Bone marrow (tissue), 2 donors: ENCODE measurements around the gene CNGB1.
"Not testable (repeated sequence)": the region's sequence is repeated elsewhere in the genome, so short reads cannot be mapped to it uniquely, and the experiment has no call there.

ENCODE experiments used
- DNase-seq, 2 donors: peaks; one replicate each; lab custom pipeline; 2025; lab: John Stamatoyannopoulos, UW

The CNGB1 gene

DNA sequence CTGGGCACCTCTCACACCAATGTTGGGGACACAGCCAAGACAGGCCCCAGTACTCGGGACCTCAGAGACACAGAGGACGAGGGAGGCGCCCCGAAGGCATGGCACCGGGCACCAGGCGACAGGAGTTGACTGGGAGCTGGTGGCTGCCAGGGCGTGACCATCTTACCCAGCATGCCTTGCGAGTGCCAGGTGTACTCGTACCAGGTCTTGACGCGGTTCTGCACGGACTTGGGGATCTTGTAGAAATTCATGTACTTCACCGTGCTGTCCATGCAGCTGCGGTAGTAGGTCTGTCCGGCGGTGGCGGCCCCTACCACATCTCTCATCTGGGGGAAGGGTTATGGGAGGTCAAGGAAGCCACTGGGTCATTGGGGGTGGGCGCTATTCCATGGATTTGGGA, 67.3 kb downstream of the CNGB1 start:
- no peak for DNase-seq

DNA sequence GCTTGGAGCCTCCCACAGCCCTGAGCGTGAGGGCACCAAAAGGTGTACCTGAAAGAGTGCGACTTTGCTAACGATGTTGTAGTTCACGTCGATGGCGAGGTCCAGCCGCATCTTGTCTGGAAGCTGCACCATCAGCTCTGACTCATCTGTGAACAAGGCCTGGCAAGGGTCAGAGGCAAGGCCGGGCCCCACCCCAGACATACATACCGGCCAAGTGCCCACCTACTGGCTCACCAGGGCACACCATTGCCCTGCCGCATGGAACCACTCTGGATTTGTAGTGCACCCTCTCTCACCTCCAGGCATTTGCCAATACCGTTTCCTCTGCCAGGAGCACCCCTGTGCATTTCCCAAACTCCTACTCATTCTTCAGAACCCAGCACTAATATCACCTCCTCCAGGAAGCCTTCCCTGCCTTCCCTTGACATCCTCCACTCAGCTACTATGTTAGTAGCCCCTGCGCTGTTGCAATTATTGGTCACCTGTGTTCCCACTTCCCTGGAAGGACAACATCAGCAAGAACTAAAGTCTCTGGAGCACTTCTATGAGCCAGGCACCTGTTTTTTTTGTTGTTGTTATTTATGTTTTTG, 69.4 kb downstream of the CNGB1 start:
- DNase-seq: no peak

DNA sequence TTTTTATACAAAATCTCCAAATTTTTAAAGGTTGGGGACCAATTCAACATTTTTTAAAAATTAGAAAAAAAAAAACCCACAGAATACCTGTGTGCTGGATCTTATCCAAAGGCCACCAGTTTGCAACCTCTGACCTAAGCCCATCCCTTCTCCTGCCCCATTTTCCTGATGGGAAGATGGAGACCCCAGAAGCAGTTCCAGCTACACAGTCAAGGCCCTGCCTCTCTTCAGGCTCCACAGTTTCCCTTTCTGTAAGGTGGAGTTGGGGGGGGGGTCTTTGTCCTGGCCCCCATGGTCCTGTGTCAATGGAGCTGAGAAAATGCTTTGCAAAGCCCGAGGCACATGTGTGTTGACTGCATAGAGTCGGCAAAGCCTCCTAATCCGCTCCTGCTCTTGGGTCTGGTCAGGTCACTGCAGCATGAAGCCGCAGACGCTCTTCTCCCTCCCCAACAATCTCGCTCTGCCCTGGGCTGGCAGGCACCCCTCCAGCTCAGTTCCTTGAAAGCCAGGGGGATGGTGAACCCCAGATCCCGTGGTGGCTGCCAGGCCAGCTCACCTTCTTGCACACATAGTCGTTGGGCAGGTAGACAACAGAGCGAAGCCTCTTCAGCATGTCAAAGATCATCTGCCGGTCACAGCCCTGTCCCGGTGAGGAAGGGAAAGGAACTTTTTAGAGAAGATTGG, 70.0 kb downstream of the CNGB1 start:
- no peak for DNase-seq

DNA sequence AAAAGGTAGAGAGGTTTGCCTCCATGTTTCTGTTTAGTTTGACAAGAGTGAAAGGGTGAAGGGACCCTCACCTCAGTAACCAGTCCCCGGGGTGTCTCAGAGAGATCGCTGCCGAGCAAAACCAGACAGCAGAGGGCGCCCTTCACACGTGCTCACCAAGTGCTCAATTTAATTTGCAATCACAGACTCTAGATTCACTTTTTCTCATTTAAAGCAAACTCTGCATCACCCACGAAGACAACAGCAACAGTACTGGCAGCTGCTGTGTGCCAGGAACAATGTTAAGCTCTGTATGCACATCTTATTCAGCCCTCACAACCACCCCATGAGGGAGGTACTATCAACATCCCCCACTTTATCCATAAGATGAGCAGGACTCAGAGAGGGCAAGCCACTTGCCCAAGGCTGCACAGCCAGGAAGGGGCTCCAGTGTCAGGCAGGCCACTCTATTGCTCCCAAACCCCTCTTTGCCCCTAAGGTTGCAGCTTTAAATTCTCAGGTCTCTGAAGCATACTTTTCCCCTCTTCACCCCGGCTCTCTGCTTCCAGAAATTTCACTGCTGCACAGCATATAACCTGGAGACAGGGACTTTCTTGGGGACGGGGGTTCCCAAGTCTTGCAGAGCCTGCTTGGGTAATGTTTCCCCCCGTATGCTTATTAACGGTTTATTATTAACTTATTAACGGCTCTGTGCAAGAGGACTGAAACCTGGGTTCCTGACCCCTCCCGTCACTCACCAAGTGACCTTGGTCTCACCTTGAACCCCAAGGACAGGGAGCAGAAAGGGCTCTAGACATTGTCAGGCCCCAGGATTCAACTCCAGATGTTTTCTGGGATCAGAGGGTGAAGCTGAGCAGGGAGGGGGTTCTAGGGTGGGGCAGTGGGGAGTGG, 70.9 kb downstream of the CNGB1 start:
- DNase-seq: peak; percentile 46 to 55

DNA sequence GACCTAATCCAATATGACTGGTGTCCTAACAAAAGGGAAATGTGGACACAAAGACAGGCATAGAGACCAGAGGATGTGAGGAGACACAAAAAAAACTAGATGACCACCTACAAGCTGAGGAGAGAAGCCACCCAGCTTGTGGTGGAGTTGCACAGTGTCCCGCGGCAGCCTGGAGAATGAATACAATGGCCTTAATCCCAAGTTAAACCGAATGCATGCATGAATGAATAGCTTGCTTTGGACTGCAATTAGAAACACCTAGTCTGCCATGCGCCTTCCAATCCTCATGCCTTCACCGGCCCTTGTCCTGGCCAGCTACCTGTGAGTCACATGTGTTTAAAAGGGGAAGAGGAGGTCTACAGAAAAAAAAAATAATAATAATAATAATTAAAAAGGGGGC, 72.0 kb downstream of the CNGB1 start:
- DNase-seq: no peak

DNA sequence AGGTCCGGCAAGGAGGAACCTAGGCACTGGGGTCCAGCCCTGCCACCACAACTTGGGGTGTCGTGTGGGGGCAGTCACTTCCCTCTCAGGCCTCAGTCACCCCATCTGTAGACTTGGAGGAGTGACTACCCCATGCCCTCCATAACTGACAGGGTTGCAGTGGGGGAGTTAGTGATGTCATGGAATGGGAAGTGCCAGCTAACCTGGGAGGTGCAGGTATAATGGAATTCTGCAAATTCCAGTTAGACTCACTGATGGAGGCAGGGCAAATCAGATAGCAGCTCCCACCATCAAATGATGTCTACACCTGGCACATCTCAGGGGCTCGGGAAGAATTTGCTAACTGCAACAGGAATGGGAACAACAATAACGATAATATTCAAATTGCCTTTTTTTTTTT, 72.9 kb downstream of the CNGB1 start:
- DNase-seq: no peak

DNA sequence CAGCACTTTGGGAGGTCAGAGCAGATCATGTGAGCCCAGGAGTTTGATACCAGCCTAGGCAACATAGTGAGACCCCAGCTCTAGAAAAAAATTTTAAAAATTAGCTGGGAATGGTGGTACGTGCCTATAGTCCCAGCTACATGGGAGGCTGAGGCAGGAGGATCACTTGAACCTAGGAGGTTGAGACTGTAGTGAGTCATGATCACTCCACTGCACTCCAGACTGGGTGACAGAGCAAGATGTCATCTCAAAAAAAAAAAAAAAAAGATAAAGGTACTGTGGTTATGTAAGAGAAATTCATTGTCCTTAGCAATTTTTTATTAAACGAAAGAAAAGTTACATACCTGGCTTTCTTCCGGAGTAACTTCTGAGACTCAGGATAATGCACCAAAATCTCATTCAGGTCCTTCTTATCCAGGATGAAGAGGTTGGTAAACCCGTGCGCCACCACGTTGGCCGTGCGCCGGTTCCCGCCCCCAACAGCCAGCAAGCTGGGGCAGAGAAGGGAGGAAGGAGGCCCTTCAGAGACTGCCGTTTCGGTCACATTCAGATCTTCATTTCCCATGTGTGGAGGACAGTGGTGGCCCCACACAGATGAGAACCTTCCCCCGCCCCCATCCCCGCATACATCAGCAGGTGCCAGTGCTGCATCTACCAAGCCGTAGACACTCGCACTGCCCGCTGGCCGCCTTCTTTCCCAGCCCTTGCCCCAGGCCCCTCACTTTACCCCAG, 73.7 kb downstream of the CNGB1 start:
- no peak for DNase-seq

DNA sequence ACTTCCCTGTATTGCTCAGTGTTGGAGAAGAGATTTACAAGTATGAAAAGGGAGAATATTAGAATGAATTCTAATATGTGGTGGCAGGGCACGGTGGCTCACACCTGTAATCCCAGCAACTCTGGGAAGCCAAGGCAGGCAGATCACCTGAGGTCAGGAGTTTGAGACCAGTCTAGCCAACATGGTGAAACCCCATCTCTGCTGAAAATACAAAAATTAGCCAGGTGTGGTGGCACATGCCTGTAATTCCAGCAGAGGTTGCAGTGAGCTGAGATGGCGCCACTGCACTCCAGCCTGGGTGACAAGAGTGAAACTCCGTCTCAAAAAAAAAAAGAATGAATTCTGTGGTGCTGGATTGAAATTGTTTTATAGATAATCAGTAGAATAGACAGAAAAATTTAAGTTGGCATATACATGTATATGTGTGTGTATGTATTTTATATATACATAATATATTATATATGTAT, 75.8 kb downstream of the CNGB1 start:
- not testable (repeated sequence) for DNase-seq

DNA sequence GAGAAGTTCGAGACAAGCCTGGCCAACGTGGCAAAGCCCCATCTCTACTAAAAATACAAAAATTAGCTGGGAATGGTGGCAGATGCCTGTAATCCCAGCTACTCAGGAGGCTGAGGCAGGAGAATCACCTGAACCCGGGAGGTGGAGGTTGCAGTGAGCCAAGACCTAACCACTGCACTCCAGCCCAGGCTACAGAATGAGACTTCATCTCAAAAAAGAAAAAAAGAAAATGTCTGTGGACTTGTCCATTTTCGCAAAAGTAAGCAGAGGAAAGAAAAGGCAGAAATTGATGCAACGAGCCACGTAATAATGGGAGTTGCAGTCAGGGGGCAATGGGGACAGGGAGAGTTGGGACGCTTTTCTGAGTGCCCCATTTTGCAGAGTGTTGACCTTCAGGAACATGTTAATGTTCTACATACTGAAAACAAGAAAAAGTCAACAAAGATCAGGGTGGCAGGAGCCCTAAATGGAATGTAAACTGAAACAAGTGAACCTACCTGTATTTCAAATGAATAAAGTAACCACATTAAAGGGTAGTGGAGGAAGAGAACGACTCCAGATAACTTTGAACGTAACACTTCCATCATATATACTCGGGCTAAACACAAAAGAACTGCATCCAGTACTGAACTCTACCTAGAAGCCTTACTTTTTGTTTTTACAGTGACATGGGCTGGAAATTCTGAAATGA, 76.4 kb downstream of the CNGB1 start:
- no peak for DNase-seq

DNA sequence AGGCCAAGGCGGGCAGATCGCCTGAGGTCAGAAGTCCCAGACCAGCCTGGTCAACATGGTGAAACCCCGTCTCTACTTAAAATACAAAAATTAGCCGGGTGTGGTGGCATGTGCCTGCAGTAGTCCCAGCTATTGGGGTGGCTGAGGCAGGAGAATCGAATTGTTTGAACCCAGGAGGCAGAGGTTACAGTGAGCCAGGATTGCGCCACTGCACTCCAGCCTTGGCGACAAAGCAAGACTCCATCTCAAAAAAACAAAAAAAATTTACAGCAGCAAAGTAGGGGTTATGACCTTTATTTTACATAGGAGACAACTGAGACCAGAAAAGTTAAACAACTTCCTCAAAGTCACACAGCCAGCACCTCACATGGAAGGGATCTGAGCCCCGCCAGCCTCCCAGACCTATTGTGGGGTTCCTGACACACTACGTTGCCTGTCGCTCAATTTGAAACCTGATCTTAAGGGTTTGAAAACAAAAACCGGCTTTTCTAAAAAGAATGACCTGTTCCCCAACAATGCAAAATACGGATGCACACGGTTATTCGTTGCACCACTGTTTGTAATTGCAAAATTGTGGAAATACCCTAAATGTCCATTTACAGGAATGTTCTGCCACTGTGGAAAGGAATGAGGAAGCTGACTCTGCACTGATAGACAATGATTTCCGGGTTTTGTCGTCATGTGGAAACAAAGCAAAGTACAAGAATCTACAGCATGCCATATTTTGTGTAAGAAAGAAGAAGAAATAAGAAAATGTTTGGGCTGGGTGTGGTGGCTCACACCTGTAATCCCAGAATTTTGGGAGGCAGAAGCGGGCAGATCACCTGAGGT, 77.2 kb downstream of the CNGB1 start:
- peak in 1 of 2 donors; percentile 30 for DNase-seq

DNA sequence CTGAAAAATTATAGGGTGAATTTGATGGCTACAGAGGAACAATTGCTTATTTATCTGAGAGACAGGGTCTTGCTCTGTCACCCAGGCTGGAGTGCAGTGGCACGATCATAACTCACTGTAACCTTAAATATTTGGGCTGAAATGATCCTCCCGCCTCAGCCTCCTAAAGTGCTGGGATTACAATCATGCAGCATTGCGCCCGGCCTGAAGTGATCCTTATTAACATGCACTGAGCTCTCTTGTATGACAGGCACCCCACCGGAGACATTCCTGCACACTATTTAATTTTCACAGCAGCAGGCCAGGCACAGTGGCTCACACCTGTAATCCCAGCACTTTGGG, 77.7 kb downstream of the CNGB1 start:
- DNase-seq: no peak

DNA sequence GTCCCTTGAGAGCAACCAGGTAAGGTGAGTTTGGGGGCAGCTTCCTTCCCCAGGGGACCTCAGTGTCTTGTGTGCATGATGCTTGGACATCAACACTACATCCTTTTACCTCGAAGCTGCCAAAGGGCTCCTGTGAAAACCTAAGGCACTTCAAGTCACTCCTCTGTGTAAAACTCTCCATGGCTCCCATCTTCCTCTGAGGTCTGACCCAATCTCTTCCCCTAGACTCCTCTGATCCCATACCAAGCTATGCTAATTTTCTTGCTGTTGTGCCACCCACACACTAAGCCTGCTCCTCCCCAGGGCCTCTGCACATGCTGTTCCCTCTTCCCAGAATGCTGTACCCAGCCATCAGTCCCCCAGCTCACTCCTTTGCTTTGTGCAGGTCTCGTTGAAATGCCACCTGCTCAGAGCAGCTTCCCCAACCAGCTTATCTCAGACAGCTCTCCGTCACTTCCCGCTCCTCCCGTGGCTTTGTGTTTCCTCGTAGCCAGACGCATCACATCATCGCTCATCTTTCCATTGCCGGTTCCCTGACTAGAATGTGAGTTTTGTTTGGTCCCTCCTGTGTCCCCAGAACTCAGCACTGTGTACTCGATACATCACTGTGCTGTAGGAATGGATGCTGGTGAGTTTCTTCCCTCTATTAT, 78.4 kb downstream of the CNGB1 start:
- DNase-seq: peak in 1 of 2 donors; percentile 5

DNA sequence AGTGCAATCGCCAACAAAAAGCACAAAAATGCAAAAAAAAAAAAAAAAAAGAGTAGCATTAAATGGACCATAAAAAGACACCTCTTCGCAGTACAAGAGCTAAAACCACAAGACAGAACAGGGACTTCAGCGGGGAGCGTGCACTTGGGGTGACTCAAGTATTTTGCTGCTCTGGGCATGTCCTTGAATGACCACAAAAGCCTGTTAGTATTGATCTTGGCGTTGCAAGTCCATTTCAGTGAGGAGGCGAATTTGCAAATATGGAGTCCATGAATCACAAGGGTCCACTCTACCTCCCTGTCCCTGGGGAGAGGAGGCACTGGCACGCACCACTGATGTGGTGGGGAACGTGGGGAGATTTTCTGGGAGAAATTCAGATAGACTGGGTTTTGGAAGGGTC, 78.9 kb downstream of the CNGB1 start:
- no peak for DNase-seq

DNA sequence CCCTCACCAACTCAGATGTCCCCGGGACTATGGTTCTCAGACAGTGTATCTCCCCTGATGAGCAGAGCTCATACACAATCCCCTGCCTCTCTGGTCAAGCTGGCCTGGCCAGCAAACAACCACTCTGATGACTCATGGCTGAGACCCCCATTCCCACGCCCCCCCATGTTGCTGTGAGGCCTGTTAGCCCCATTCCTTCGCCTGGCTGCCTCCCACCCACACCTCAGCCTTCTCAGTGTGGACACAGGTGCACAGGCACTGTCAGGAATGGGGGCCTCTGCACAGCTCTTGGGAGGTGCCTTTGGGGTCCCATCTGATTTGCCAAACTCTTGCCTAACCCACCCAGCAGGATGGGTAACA, 80.2 kb downstream of the CNGB1 start:
- no peak for DNase-seq

DNA sequence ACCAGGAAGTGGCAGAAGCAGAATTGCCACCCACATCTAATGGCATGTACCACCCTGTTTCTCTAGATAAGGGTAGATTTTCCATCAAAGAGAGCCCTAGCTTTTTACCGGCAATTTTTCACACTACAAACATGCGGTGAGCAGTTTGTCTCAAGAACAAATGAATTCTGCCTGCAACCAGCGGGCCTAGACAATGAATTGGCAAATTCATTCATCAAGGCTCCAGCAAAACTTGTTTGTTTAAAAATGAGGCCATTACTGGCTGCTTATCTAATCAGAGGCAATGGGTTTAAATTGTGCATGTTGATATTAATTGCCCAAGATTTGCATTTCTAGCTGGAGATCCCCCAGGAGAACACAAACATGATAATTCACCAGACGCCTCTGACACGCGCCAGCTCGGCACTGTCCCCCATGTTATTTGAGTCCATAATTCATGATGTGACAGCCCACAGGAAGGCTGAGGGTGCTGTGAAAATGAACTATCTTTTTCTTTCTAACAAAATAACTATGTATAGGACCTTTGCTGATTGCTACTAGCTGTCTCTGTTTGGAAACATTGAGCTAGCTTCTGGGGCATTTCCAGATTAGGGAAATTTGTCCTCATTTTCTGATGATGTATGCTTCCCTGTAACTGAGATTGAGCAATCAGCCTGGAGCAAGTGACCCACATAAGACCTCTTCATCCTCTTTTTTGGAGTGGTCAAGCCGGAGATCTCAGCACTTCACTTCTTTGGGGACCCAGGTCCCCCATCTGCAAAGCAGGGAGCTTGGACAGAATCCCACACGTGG, 80.8 kb downstream of the CNGB1 start:
- DNase-seq: no peak

DNA sequence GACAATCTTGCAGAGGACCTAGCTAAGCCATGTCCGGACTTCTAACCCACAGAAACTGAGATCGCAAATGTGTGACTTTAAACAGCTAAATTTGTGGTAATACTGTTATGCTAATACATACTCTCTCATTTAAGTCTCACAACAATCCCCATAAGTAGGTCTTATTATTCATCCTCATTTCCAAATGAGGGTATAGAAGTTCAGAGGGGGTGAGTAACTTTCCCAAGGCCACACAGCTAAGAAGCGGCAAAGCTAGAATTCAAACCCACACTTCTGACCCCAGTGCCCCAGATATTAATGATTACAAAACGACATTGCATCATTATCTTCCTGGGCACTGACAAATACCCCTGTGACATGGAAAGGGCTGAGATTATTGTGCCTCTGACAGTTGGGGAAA, 81.4 kb downstream of the CNGB1 start:
- DNase-seq: no peak

DNA sequence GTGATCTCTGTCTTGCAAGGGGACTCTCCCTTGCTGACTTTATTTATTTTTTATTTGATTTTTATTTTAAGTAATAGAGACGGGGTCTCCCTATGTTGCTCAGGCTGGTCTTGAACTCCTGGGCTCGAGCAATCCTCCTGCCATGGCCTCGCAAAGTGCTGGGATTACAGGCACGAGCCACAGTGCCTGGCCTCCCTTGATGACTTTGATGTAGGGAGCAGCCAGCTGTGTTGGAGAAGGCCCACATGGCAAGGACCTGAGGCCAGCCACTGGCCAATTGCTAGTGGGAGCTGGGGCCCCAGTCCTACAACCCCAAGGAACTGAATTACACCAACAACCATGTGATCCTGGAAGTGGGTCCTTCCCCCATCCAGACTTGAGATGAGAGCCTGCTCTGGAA, 81.8 kb downstream of the CNGB1 start:
- DNase-seq: no peak

DNA sequence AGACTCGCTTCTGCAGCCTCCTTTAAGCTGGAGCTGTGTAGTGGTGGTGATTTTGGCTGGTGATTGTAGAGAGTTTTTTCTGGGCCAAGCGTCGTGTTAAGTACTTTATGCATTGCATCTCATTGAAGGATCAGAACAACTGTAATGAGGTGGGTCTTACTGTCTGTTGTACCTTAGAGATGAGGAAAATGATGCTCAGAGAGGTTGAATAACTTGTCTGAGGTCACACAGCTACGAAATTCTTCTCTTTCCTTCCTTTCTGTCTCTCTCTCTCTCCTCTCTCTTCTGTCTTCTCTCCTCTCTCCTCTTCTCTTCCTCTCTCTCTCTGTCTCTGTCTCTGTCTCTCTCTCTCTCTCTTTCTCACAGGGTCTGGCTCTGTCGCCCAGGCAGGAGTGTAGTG, 82.8 kb downstream of the CNGB1 start:
- DNase-seq: no peak

DNA sequence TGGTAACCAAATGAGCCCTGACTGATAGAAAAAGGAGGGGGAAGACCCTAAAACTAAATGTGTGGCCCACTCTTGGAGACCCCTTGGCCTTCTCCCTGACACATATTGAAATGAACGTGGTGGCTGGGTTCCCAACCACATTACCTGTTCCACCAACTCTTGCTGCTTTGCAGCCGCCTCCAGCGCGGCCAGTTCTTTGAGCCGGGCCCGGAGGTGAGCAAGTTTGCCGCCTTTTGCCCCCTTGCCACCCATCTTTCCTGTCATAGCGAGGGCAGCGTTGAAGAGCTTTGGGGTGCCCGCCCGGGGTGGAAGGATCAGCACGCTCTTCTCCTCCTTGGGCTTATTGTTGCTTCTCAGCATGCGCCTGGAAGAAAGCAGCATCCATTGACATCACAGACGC, 83.2 kb downstream of the CNGB1 start:
- no peak for DNase-seq

DNA sequence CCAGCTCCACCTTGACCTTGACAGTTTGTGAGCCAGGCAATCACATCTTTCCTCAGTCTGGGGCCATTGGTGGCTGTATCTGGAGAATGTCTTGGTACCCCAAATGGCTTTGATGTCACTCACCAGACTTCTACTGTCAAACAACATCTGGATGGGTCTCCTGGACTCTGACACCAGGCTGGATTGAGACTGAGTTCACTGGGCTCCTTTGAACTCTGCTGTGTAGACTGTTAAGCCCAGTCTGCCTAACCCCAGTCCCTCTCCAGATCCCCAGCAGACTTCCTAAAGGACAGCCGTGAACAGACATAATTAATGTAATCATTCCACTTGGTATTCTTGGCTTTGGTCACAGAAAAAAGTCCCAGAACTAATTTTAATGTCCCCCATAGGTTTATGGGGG, 84.5 kb downstream of the CNGB1 start:
- DNase-seq: no peak
